EL (cell line): Measurements from ENCODE around the gene GHDC.

Experiments
- DNase-seq: peaks from one replicate; pipeline ENCODE4 v3.0.0-alpha.2; 2016

GHDC gene

GRCh38 chr17:42181851-42182207 lies 12.5 kb downstream of the GHDC start:
- no peak for DNase-seq

- DNase-seq = peak; percentile 71
These were observed 13.1 kb downstream of the GHDC start, which contains the start of gene KCNH4 for GRCh38 chr17:42180922-42181850. TSS of gene KCNH4 (minus strand) at chr17:42181142. CDS start at chr17:42180945, 197 bp downstream.

GRCh38 chr17:42180411-42180921 lies 13.8 kb downstream of the GHDC start:
- no peak for DNase-seq

- peak; percentile 31 for DNase-seq
These were observed 14.3 kb downstream of the GHDC start for GRCh38 chr17:42179911-42180410.

- no peak for DNase-seq
These were observed 15.0 kb downstream of the GHDC start for GRCh38 chr17:42179335-42179734.

GRCh38 chr17:42178817-42179216 lies 15.5 kb downstream of the GHDC start:
- DNase-seq = no peak

- DNase-seq = no peak
These were observed 16.6 kb downstream of the GHDC start for GRCh38 chr17:42177684-42178083.

GRCh38 chr17:42174126-42174783 lies 20.0 kb downstream of the GHDC start:
- no peak for DNase-seq

GRCh38 chr17:42171831-42172230 lies 22.5 kb downstream of the GHDC start:
- DNase-seq = no peak

GRCh38 chr17:42169351-42169750 lies 24.9 kb downstream of the GHDC start:
- DNase-seq = no peak

GRCh38 chr17:42167807-42168206 lies 26.5 kb downstream of the GHDC start:
- DNase-seq = no peak

- no peak for DNase-seq
These were observed 28.0 kb downstream of the GHDC start for GRCh38 chr17:42166196-42166763.

GRCh38 chr17:42165751-42166150 lies 28.5 kb downstream of the GHDC start:
- no peak for DNase-seq

GRCh38 chr17:42163696-42164407 lies 30.4 kb downstream of the GHDC start:
- DNase-seq = no peak

GRCh38 chr17:42163113-42163512 lies 31.2 kb downstream of the GHDC start:
- peak; percentile 24 for DNase-seq

- DNase-seq = no peak
These were observed 33.8 kb downstream of the GHDC start for GRCh38 chr17:42160531-42160910.

- DNase-seq = no peak
These were observed 34.3 kb downstream of the GHDC start for GRCh38 chr17:42159796-42160530.

GRCh38 chr17:42155614-42156045 lies 38.7 kb downstream of the GHDC start:
- no peak for DNase-seq

GRCh38 chr17:42153919-42154742 lies 40.2 kb downstream of the GHDC start:
- peak; percentile 39 for DNase-seq

- no peak for DNase-seq
These were observed 47.2 kb downstream of the GHDC start for GRCh38 chr17:42146911-42147607.
